Naive thymus-derived CD8-positive, alpha-beta T cell (primary cell): ENCODE measurements around the gene TTBK2. TPM values are rescaled to one million over a fixed set of nuclear protein-coding genes. Genes with fewer than 3 reads are reported as not detected.

Source experiments
- ATAC-seq, 2 donors: fragments of 150-1000 bp; cut with Tn5 transposase in 1 of 2; sonication (Bioruptor Pico), chemical (Tn5 transposase) in 1 of 2; 1 replicate in 1 of 2; 2 replicates in 1 of 2; pipeline ENCODE4 v1.10.0; 2021; ENCODE audit warnings: mild to moderate bottlenecking in 2 of 2, moderate library complexity in 2 of 2
- POLR2A ChIA-PET: fragments of 350-600 bp; sonication (Branson Sonifier 250); formaldehyde crosslinking; loops from one replicate; lab custom pipeline; 2021; ENCODE audit warnings: antibody characterized with exemption; lab: Charles Lee
- DNase-seq, 10 donors: peaks; one replicate each; pipeline versions ENCODE4 v3.0.0 to v3.0.0-alpha.2; 2020 to 2022
- H3K27ac Mint-ChIP-seq, 10 donors: one replicate each; pipeline ENCODE4 v1.8.0; 2020 to 2022; ENCODE audit warnings: mild to moderate bottlenecking in 10 of 10, mixed read lengths in 10 of 10, moderate library complexity in 4 of 10, inconsistent platforms in 1 of 10
- H3K27me3 Mint-ChIP-seq, 5 donors: one replicate each; pipeline ENCODE4 v1.8.0; 2021 to 2022; ENCODE audit warnings: mixed read lengths in 5 of 5
- H3K36me3 Mint-ChIP-seq, 3 donors: one replicate each; pipeline ENCODE4 v1.8.0; 2020 to 2022; ENCODE audit warnings: mixed read lengths in 3 of 3, mild to moderate bottlenecking in 2 of 3, inconsistent platforms in 1 of 3
- H3K4me1 Mint-ChIP-seq, 4 donors: one replicate each; pipeline ENCODE4 v1.8.0; 2021 to 2022; ENCODE audit warnings: mixed read lengths in 4 of 4
- H3K4me3 Mint-ChIP-seq, 10 donors: one replicate each; pipeline ENCODE4 v1.8.0; 2020 to 2022; ENCODE audit warnings: mild to moderate bottlenecking in 10 of 10, mixed read lengths in 10 of 10, moderate library complexity in 6 of 10, inconsistent platforms in 1 of 10
- H3K9me3 Mint-ChIP-seq, 9 donors: one replicate each; pipeline ENCODE4 v1.8.0; 2020 to 2022; ENCODE audit warnings: mixed read lengths in 9 of 9, mild to moderate bottlenecking in 3 of 9, inconsistent platforms in 1 of 9, moderate library complexity in 1 of 9
- polyA plus RNA-seq, 3 donors: library from polyadenylated mRNA; unstranded; fragments of 300-500 nt; fragmentation: Illumina TruSeq; gene quantifications; one replicate each; pipeline ENCODE4 v1.2.3, GENCODE V29; 2021
- total RNA-seq, 8 experiments: library from RNA in 2 of 8; stranded (reverse) in 2 of 8; gene quantifications; one replicate each; pipeline ENCODE4 v1.2.3 and lab custom pipeline; 2021 to 2026

Gene TTBK2
- total and polyA plus RNA-seq, 5 experiments from 2014 or later, result 11.2 to 32.1 (median 13.4) TPM

DNA sequence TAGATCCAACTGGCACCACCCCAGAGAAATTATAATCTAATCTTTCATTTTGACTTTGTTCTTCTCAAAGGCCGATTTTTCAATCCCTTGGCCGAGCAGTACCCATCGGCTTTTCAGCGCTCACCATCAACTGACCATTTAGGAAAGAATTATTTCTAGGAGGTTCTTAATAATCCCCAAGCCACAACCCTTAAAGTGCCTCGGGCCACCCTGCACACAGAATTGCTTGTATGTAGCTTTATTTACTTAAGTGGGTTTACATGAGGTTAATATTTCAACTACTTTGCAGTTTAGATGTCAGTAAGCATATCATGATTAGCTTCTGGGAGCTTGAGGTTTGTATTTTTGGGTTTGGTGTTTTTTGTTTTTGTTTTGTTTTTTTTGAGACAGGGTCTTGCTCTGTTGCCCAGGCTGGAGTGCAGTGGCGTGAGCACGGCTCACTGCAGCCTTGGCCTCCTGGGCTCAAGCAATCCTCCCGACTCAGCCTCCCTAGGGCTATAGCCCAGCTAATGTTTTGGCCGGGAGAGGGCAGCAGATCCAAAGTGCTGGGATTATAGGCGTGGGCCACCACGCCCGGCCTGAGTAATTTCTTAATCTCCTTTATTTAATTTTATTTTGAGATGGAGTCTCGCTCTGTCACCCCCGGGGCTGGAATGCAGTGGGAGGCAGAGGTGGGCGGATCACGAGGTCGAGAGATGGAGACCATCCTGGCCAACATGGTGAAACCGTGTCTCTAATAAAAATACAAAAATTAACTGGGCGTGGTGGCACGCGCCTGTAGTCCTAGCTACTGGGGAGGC is 182.8 kb downstream of the TTBK2 start:
- ATAC-seq (no peak), DNase-seq (peak in 2 of 10 donors; percentile 3 to 6)
- Mint-ChIP-seq H3K4me3 (peak overlapping the region; percentile 71 to 89 (median 83)), H3K4me1 (peaks cover 8 to 27% (median 16%) of the 10 kb centered on the region in 4 donors), H3K27ac (peak overlapping the region; percentile 63 to 94 (median 89)), H3K36me3 (peaks cover 0 to 20% (median 0%) of the 10 kb centered on the region in 3 donors), H3K27me3 (no peaks in the 10 kb centered on the region), H3K9me3 (no peaks in the 10 kb centered on the region)
- POLR2A ChIA-PET, result interaction anchor here (0.5 to 1.9 kb wide), 3 partner anchors 11 to 23 kb away, joined by 3 to 7 read pairs (median 3); no protein-coding TSS in a partner anchor

DNA sequence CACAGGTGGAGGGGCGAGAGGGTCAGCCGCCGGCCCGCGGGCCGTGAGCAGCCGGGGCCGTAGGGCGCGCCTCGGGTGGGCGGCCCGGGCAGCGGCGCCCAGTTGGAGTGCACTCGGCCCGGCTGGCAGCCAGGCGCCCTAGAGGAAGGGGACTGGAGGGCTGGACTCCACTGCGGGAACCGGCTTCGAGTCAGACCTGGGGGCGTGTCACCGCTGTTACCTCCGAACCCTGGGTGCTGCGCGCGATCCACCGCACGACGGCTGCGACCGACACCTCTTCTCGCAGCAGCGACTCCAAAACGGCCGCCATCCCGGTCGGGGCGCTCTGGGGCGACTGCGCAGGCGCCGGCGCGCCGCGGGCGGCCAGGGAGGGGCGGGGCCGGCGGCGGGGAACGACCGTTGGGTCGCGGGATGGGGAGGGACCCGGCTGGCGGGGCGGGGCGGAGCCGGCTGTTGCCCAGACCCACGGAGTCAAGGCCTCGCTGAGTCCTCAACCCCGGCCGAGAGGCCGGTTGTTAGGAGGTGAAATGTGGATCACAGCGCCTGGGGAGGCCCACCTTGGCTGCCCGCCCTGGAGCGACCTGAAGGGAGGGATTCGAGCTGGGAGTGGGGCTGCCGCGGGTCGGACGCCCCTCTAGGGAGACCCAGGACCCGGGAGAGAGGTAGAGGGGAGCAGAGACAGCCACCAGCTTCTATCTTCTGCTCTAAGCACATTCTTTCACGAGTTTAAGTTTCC is 183.6 kb downstream of the TTBK2 start, which contains the start of gene CDAN1:
TSS of gene CDAN1 (minus strand) at position 336 of the 736 bp plus-strand sequence. CDS start at position 310, 26 bp downstream.
- ATAC-seq (peak; percentile 88 to 93), DNase-seq (peak; percentile 81 to 96 (median 90))
- POLR2A ChIA-PET, result interaction anchor here (0.5 to 1.9 kb wide), 6 partner anchors 11 to 1335 kb away, joined by 3 to 7 read pairs (median 3); no protein-coding TSS in a partner anchor
- peak within 1 kb of the TSS; percentile 74 to 89 (median 83) for H3K4me3 Mint-ChIP-seq
- H3K27me3 Mint-ChIP-seq, result no peaks in the 10 kb centered on the region
- H3K4me1 Mint-ChIP-seq, result peaks cover 10 to 25% (median 19%) of the 10 kb centered on the region in 4 donors
- peaks cover 0 to 23% (median 2%) of the 10 kb centered on the region in 3 donors for H3K36me3 Mint-ChIP-seq
- no peaks in the 10 kb centered on the region for H3K9me3 Mint-ChIP-seq
- peak within 1 kb of the TSS; percentile 63 to 94 (median 89) for H3K27ac Mint-ChIP-seq

DNA sequence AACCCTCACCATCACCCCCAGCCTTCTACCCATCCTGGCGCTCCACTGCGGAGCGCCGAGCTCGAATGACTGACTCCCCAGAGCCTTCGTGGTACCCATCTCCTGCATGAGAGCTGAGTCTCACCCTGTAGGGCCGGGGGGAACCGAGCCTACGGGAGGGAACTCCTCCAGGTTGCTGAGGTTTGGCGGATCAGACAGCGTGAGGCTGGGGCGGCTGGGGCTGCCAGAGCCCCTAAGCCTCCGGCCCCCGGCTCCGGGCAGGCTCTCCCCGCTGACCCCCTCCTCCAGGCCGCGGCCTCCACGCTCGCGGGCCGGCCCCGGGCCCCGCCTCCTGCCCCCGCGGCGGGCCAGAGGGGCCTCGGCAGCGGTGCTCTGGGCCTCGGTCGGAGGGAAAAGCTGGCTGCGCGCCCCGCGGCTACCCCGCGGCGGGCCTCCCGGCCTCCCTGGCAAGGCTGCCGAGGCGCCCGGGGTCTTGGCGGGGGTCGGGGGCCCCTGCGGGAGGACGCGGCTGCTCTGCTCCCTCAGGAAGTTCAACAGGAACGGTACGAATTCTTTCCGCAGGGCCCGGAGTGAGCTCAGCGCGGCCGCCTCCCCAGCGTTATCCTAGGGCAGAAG is 184.3 kb downstream of the TTBK2 start:
- peak overlapping the region; percentile 74 to 88 (median 78) for H3K4me3 Mint-ChIP-seq
- H3K9me3 Mint-ChIP-seq, result no peaks in the 10 kb centered on the region
- ATAC-seq, result peak; percentile 6 to 18
- no peaks in the 10 kb centered on the region for H3K27me3 Mint-ChIP-seq
- peak overlapping the region in 8 of 10 donors; percentile 29 to 84 (median 64) for H3K27ac Mint-ChIP-seq
- H3K36me3 Mint-ChIP-seq, result peaks cover 0 to 30% (median 6%) of the 10 kb centered on the region in 3 donors
- H3K4me1 Mint-ChIP-seq, result peaks cover 10 to 25% (median 19%) of the 10 kb centered on the region in 4 donors
- peak in 4 of 10 donors; percentile 3 to 22 (median 18) for DNase-seq
- POLR2A ChIA-PET, result interaction anchor here (0.6 to 1.9 kb wide), 5 partner anchors 10 to 1334 kb away, joined by 3 to 7 read pairs (median 3); no protein-coding TSS in a partner anchor

DNA sequence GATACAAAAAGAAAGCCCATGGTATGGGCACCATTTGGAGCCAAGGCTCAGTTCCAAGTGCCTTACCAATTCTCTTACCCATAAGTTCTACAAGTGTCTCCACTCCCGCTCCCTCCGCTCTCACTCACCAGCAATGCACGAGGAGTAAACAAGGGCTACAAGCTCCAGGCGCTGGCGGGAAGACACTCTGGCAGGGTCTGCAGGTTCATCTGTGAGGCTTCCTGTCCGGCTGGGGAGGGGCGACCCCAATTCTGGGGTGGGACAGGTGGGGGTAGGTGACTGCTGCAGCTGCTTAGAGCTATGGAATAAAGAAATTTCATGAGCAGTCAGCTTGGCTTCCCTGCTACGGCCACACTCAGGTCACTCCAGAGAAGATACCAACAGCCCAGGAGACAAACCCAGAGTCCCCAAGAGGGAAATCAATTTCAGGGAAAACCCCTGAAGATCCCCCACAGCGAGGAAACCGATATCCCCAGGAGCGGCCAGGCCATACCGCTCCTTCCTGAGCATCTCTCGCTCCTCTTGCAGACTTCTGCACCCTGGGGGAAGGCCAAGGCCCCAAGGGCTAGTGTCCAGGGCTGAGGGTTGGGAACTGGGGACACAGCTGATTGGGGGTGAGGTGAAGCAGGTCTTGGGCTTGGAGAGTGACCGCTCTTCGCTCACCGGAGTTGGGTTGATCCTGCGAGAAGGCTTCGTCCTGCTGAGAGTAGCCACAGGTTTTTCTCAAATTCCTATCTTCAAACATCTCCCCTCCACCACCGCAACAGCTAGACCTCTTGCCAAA is 185.0 kb downstream of the TTBK2 start:
- Mint-ChIP-seq H3K4me1 (peaks cover 10 to 27% (median 19%) of the 10 kb centered on the region in 4 donors), H3K27ac (peak overlapping the region in 9 of 10 donors; percentile 8 to 84 (median 58)), H3K27me3 (no peaks in the 10 kb centered on the region), H3K36me3 (peaks cover 0 to 33% (median 6%) of the 10 kb centered on the region in 3 donors), H3K9me3 (no peaks in the 10 kb centered on the region), H3K4me3 (peak overlapping the region; percentile 72 to 88 (median 78))
- DNase-seq (no peak), ATAC-seq (no peak)
- POLR2A ChIA-PET, result interaction anchor here (0.6 to 1.9 kb wide), 5 partner anchors 9 to 1333 kb away, joined by 3 to 7 read pairs (median 3); no protein-coding TSS in a partner anchor

DNA sequence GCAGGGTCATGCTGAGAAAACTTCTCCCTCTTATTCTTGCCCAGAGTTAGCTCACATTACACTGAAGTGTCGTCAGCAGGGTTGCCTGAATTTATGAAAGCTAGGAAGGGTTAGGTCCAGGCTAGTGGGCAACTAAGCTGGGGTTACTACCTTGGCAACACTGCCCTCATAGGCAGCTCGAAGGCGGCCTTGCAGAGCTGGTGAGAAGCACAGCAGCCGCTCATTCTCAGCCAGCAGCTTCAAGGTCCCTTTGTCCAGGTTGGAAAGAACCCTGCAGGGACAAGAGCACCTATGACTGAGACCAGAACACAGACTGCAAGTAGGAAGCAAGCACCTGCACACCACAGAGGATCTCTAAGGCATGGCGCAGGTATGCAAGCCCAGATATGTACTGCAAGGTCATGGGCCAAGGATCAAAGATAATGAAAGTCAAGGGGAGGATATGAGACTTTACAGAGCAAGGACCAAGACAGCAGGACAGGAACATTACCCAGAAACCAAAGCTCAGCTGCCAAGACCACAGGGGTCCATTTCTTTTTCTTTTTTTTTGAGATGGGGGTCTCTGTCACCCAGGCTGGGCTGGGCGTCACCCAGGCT is 186.4 kb downstream of the TTBK2 start:
- Mint-ChIP-seq H3K27me3 (no peaks in the 10 kb centered on the region), H3K27ac (peak overlapping the region in 3 of 10 donors; percentile 48 to 89 (median 79)), H3K36me3 (peaks cover 0 to 43% (median 12%) of the 10 kb centered on the region in 3 donors), H3K9me3 (no peaks in the 10 kb centered on the region), H3K4me3 (peak overlapping the region in 8 of 10 donors; percentile 16 to 78 (median 56)), H3K4me1 (peaks cover 10 to 27% (median 19%) of the 10 kb centered on the region in 4 donors)
- DNase-seq (no peak), ATAC-seq (no peak)
- POLR2A ChIA-PET, result no interaction called here

DNA sequence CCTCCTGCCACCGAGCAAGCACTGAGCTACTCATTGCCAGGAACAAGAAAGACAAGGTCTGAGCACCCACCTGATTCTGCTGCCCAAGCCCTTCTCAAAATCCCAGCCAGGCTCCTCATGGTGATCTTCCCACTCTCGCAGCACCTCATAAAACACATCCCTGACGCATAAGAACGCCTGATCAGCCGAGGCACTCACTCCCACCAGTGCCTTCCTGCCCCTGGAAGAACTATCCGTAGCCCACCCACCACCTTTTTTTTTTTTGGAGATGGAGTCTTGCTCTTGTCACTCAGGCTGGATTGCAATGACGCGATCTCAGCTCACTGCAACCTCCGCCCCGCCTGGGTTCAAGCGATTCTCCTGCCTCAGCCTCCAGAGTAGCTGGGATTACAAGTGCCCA is 187.6 kb downstream of the TTBK2 start:
- DNase-seq (no peak), ATAC-seq (no peak)
- POLR2A ChIA-PET, result no interaction called here
- Mint-ChIP-seq H3K27me3 (no peaks in the 10 kb centered on the region), H3K4me3 (no peak overlapping the region), H3K4me1 (peaks cover 10 to 27% (median 19%) of the 10 kb centered on the region in 4 donors), H3K9me3 (no peaks in the 10 kb centered on the region), H3K36me3 (peaks cover 0 to 51% (median 12%) of the 10 kb centered on the region in 3 donors), H3K27ac (peak overlapping the region in 3 of 10 donors; percentile 19 to 54 (median 34))

DNA sequence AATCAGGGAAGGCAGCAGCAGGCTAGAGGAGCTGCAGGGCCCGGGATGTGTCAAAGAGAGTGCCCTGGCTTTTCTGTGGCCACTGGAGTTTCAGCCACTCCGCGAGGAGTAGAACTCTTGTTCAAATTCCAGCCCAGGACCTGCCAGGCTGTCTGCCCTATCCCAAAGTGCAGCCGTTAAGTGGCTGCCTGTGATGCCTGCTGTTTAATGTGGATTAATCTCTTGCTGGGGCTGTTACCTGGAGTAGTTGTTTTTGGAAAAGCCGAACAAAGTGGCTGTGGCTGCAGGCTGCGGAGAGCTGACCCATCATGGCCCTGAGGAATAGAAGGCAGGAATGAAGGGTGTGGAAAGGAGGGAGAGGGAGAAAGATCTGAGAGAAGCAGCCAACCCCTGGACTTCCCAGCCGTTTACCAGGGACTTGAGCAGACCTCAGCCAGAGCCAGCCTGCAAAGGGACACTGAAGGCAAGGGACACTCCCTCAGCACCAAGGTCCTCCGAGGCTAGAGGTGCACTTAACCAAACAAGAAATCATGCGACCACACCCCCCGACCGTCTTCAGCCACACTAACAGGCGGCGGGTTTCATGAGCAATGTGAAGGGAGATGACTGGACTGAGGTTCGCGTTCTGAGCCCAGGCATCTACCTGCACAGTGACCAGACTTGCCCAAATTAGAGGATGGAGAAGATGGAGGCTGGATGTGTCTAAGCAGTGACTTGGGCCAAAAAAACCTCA is 188.3 kb downstream of the TTBK2 start:
- H3K27ac Mint-ChIP-seq, result peak overlapping the region in 1 of 10 donors; percentile 66
- H3K4me3 Mint-ChIP-seq, result peak overlapping the region in 1 of 10 donors; percentile 62
- POLR2A ChIA-PET, result no interaction called here

DNA sequence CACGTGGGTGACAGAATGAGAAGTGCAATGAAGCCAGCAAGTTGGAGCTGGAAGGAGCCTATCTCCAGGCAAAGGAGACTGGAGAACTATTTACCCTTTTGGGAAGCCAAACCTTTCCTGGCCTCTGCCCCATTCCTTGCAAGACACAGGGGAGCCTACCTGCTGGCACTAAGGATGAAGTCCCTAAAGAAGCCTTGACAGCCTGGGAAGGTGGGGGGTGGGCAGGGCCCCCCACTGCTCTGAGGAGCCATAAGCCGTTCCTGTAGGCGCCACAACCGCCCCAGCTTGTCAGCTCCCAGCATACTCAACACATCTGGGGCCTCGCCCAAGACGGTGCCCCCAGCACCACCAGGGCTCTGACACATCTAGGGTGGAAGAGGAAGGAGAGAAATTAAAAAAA is 189.1 kb downstream of the TTBK2 start:
- Mint-ChIP-seq H3K4me3 (no peak overlapping the region), H3K27ac (peak overlapping the region in 4 of 10 donors; percentile 5 to 67 (median 56)), H3K27me3 (no peaks in the 10 kb centered on the region), H3K36me3 (peaks cover 0 to 63% (median 12%) of the 10 kb centered on the region in 3 donors), H3K9me3 (no peaks in the 10 kb centered on the region), H3K4me1 (peaks cover 9 to 23% (median 15%) of the 10 kb centered on the region in 4 donors)
- DNase-seq (no peak), ATAC-seq (no peak)
- POLR2A ChIA-PET, result no interaction called here

More for the DNA sequence above, 188.3 kb downstream of the TTBK2 start:
- DNase-seq (no peak), ATAC-seq (no peak)
- Mint-ChIP-seq H3K9me3 (no peaks in the 10 kb centered on the region), H3K4me1 (peaks cover 10 to 23% (median 16%) of the 10 kb centered on the region in 4 donors), H3K27me3 (no peaks in the 10 kb centered on the region), H3K36me3 (peaks cover 0 to 55% (median 12%) of the 10 kb centered on the region in 3 donors)

DNA sequence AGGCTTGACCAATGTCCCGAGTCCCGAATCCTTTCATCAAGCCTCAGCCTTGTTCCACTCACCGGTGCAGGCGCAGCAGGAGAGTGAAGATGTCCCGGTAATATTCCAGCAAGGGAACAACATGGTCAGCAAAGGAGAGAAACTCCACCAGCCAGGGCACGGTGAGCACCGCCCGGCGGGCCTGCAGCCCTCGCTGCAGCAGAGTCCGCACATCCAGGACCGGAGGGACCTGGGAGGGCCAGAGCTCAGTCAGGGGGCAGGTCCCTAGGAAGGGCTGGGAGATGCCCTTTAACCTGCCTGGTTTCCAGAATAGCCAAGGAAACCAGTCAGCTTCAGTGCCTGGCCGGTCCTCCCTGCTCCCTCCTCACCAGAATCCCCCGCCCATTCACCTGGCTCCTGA is 190.0 kb downstream of the TTBK2 start:
- POLR2A ChIA-PET, result interaction anchor here (0.5 kb wide), 1 partner anchor 23 kb away, joined by 5 read pairs; no protein-coding TSS in a partner anchor
- Mint-ChIP-seq H3K27ac (no peak overlapping the region), H3K27me3 (no peaks in the 10 kb centered on the region), H3K9me3 (no peaks in the 10 kb centered on the region), H3K36me3 (peaks cover 0 to 72% (median 12%) of the 10 kb centered on the region in 3 donors), H3K4me3 (no peak overlapping the region), H3K4me1 (peaks cover 6 to 16% (median 12%) of the 10 kb centered on the region in 4 donors)
- DNase-seq (no peak), ATAC-seq (no peak)

DNA sequence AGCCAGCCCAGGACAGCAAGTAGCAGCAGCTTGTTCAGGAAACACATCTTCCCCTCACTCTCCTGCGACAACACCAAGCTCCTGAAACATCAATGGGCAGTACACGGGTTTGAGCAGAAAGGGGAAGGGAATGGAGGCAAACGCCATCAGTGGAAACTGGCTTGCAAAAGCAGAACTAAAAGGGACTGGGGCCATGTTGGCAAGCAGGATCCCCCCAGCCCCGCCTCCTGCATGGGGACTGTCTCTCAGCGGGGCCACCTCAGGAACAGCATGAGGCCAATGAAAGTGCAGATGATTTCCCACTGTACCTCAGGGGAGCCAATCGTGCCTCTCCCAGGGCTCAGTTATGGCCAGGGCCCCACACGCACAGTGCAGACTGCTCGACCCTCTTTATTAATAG is 190.4 kb downstream of the TTBK2 start:
- no peak for ATAC-seq
- no peak overlapping the region for H3K4me3 Mint-ChIP-seq
- H3K27me3 Mint-ChIP-seq, result no peaks in the 10 kb centered on the region
- H3K27ac Mint-ChIP-seq, result peak overlapping the region in 2 of 10 donors; percentile 73 to 80
- peaks cover 3 to 12% (median 9%) of the 10 kb centered on the region in 4 donors for H3K4me1 Mint-ChIP-seq
- no peaks in the 10 kb centered on the region for H3K9me3 Mint-ChIP-seq
- peaks cover 0 to 76% (median 15%) of the 10 kb centered on the region in 3 donors for H3K36me3 Mint-ChIP-seq
- DNase-seq, result no peak
- POLR2A ChIA-PET, result interaction anchor here (0.5 kb wide), 1 partner anchor 23 kb away, joined by 5 read pairs; no protein-coding TSS in a partner anchor
